HCT116 (cell line): ENCODE results near the gene CPED1. TPM values are rescaled to one million over a fixed set of nuclear protein-coding genes. Genes with fewer than 3 reads are reported as not detected.

ENCODE experiments used
- EGR1 ChIP-seq: IDR thresholded peaks from 2 replicates; pipeline ENCODE4 v1.6.1; 2012; ENCODE audit warnings: low read depth
- JUND ChIP-seq: IDR thresholded peaks from 2 replicates; pipeline ENCODE4 v1.6.1; 2012
- REST ChIP-seq: IDR thresholded peaks from 2 replicates; pipeline ENCODE4 v1.6.1; 2012; ENCODE audit warnings: low read depth
- SIN3A ChIP-seq: IDR thresholded peaks from 2 replicates; pipeline ENCODE4 v1.6.1; 2012; ENCODE audit warnings: low read depth
- SRF ChIP-seq: IDR thresholded peaks from 2 replicates; pipeline ENCODE4 v1.6.1; 2012; ENCODE audit warnings: low read depth
- TCF7L2 ChIP-seq: IDR thresholded peaks from 2 replicates; pipeline ENCODE4 v1.7.0; 2011; ENCODE audit warnings: borderline replicate concordance, inconsistent platforms; ENCODE audit not compliant: insufficient read depth, insufficient read length; ENCODE audit errors: extremely low read depth
- YY1 ChIP-seq: IDR thresholded peaks from 2 replicates; pipeline ENCODE4 v1.6.1; 2011; ENCODE audit warnings: low read length, low read depth, moderate library complexity, mild to moderate bottlenecking; ENCODE audit not compliant: insufficient replicate concordance; ENCODE audit errors: extremely low read depth
- total RNA-seq: library from RNA; stranded (reverse); gene quantifications from one replicate; pipeline ENCODE4 v1.2.1, GENCODE V29; 2021; ENCODE audit not compliant: unreplicated experiment
- TF ChIP-seq, protein P1 (sequence below), 3 experiments: fragments of 200-600 bp in 1 of 3; sonication (generic) in 1 of 3; IDR thresholded peaks in 2 of 3; conservative IDR thresholded peaks in 1 of 3; 2 replicates each; pipeline ENCODE4 v1.5.1; 2012 to 2017; ENCODE audit warnings: low read depth in 2 of 3, low read length in 2 of 3, antibody characterized with exemption in 1 of 3, borderline replicate concordance in 1 of 3, control low read depth in 1 of 3, mild to moderate bottlenecking in 1 of 3, mixed read lengths in 1 of 3, mixed run types in 1 of 3, moderate library complexity in 1 of 3; ENCODE audit not compliant: insufficient read depth in 1 of 3

CPED1 gene
- total RNA-seq, 1 experiment from 2014 or later = 1.2 TPM

GRCh38 chr7:121298831-121299239 is 310.3 kb downstream of the CPED1 start (continued):
- TF ChIP-seq, protein P1, sequence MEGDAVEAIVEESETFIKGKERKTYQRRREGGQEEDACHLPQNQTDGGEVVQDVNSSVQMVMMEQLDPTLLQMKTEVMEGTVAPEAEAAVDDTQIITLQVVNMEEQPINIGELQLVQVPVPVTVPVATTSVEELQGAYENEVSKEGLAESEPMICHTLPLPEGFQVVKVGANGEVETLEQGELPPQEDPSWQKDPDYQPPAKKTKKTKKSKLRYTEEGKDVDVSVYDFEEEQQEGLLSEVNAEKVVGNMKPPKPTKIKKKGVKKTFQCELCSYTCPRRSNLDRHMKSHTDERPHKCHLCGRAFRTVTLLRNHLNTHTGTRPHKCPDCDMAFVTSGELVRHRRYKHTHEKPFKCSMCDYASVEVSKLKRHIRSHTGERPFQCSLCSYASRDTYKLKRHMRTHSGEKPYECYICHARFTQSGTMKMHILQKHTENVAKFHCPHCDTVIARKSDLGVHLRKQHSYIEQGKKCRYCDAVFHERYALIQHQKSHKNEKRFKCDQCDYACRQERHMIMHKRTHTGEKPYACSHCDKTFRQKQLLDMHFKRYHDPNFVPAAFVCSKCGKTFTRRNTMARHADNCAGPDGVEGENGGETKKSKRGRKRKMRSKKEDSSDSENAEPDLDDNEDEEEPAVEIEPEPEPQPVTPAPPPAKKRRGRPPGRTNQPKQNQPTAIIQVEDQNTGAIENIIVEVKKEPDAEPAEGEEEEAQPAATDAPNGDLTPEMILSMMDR (IDR thresholded peaks at IDR 0.05 in 2 of 3, conservative IDR thresholded peaks at IDR 0.05 in 1 of 3; ENCODE audit: borderline replicate concordance in 1 of 3, insufficient read depth in 1 of 3, low read depth in 2 of 3, low read length in 2 of 3) = no peak
- TF ChIP-seq JUND (peak; percentile 98), TCF7L2 (peak; percentile 99), REST (no peak), EGR1 (0 out of 2 replicates have a peak, but pooled peaks have one; percentile 29), SIN3A (peak; percentile 79), SRF (peak; percentile 71; the same call in 1 of the 2 replicates), YY1 (no peak)
